Measurements from ENCODE around the gene EYS. TPM values are rescaled to one million over a fixed set of nuclear protein-coding genes. Genes with fewer than 3 reads are reported as not detected.

The EYS gene
- total and polyA plus RNA-seq, 2 experiments from 2014 or later, result 0.04 TPM; not detected in 1

DNA sequence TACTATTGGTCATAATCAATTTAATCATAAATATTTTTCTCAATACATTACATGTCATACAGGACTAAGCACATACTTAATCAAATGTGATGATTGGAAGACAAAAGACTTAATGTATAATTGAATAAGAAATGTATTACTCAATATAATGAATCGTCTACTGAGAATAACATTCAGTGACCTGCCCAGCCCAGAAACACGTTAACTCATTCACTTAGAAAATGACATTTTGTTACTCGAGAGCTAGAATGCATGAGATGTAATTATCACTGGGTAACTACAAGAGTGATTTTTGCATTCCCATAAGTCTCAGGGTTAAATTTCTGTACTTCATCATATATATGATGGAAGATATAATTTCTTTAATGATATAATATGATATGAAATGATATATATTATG, 444.8 kb downstream of the EYS start:
- in situ Hi-C loops (cut with MboI), result no loop called here
- Histone ChIP-seq H3K36me3 (ENCODE audit: low read depth) (no peaks in the 10 kb centered on the region), H3K4me2 (ENCODE audit: unreplicated experiment) (no peak overlapping the region), H3K79me2 (ENCODE audit: insufficient read depth) (no peaks in the 10 kb centered on the region), H3F3A (ENCODE audit: insufficient read depth) (no peaks in the 10 kb centered on the region), H4K20me1 (ENCODE audit: insufficient read depth) (no peaks in the 10 kb centered on the region), H3K9me2 (ENCODE audit: insufficient read depth) (no peaks in the 10 kb centered on the region), H3K4me3 (no peak overlapping the region), H3K9ac (no peak overlapping the region), H2AFZ (no peak overlapping the region), H3K4me1 (ENCODE audit: insufficient read depth) (no peaks in the 10 kb centered on the region), H3K27ac (no peak overlapping the region), H3K27me3 (replicated peaks; ENCODE audit: insufficient read depth) (no peaks in the 10 kb centered on the region), H3K9me3 (ENCODE audit: low read depth) (no peaks in the 10 kb centered on the region)
- 28 to 32% methylated on average over 3 of the region's 3 CpGs for WGBS, 2 experiments (ENCODE audit: low coverage in 1 of 2, low lambda C conversion rate in 2 of 2, missing lambda C conversion rate in 2 of 2)
- no peak for TF ChIP-seq EZH2 (IDR thresholded peaks at IDR 0.05; ENCODE audit: insufficient read depth, poor library complexity, severe bottlenecking)
- TF ChIP-seq EZH2phosphoT487 (IDR thresholded peaks at IDR 0.05; ENCODE audit: insufficient read depth, low read depth), result no peak
- DNase-seq, result no peak

DNA sequence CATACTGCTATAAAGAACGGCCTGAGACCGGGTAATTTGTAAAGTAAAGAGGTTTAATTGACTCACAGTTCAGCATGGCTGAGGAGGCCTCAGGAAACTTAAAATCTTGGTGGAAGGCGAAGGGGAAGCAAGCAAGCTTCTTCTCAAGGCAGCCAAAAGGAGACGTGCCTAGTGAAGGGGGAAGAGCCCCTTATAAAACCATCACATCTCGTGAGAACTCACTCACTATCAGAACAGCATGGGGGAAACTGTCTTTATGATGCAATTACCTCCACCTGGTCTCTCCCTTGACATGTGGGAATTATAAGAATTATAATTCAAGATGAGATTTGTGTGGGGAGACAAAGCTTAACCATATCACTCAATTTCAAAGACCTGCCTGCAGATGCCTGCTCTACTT, 447.0 kb downstream of the EYS start:
- no peaks in the 10 kb centered on the region for H3K9me2 ChIP-seq (ENCODE audit: insufficient read depth)
- in situ Hi-C loops (cut with MboI), result no loop called here
- no peak overlapping the region for H3K9ac ChIP-seq
- H3K27ac ChIP-seq, result no peak overlapping the region
- 29 to 36% methylated on average over 5 of the region's 5 CpGs for WGBS, 2 experiments (ENCODE audit: low coverage in 1 of 2, low lambda C conversion rate in 2 of 2, missing lambda C conversion rate in 2 of 2)
- no peak for DNase-seq
- no peaks in the 10 kb centered on the region for H3K4me1 ChIP-seq (ENCODE audit: insufficient read depth)
- H3K79me2 ChIP-seq (ENCODE audit: insufficient read depth), result no peaks in the 10 kb centered on the region
- H3F3A ChIP-seq (ENCODE audit: insufficient read depth), result no peaks in the 10 kb centered on the region
- H2AFZ ChIP-seq, result no peak overlapping the region
- no peaks in the 10 kb centered on the region for H3K36me3 ChIP-seq (ENCODE audit: low read depth)
- TF ChIP-seq EZH2 (IDR thresholded peaks at IDR 0.05; ENCODE audit: insufficient read depth, poor library complexity, severe bottlenecking) (no peak), EZH2phosphoT487 (IDR thresholded peaks at IDR 0.05; ENCODE audit: insufficient read depth, low read depth) (no peak)
- no peak overlapping the region for H3K4me3 ChIP-seq
- H3K4me2 ChIP-seq (ENCODE audit: unreplicated experiment), result no peak overlapping the region
- H3K9me3 ChIP-seq (ENCODE audit: low read depth), result no peaks in the 10 kb centered on the region
- no peaks in the 10 kb centered on the region for H3K27me3 ChIP-seq (replicated peaks; ENCODE audit: insufficient read depth)
- no peaks in the 10 kb centered on the region for H4K20me1 ChIP-seq (ENCODE audit: insufficient read depth)

DNA sequence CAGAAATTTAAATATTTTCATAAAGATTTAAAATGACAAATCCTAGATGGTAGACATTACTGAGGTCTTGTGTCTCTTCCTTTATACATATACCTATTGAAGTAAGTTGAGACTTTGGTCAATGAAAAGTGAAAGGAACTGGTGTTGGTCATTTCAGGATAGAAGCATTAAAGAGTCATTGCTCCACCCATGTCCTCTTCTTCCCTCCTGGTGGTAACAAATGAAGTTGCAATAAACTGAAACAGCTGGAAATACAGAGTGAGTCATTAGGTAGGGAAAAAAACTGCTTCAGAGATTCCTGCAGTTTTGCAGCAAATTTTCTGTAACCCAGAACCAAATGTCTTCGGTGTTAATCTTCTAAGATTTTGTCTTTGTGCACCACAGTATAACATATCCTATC, 448.0 kb downstream of the EYS start:
- 29 to 53% methylated on average over 1 of the region's 1 CpG for WGBS, 2 experiments (ENCODE audit: low coverage in 1 of 2, low lambda C conversion rate in 2 of 2, missing lambda C conversion rate in 2 of 2)
- peak; percentile 1 for DNase-seq
- no peak overlapping the region for H3K27ac ChIP-seq
- H3K9me3 ChIP-seq (ENCODE audit: low read depth), result no peaks in the 10 kb centered on the region
- H2AFZ ChIP-seq, result no peak overlapping the region
- H3K79me2 ChIP-seq (ENCODE audit: insufficient read depth), result no peaks in the 10 kb centered on the region
- no peaks in the 10 kb centered on the region for H3F3A ChIP-seq (ENCODE audit: insufficient read depth)
- H3K4me1 ChIP-seq (ENCODE audit: insufficient read depth), result no peaks in the 10 kb centered on the region
- H3K4me2 ChIP-seq (ENCODE audit: unreplicated experiment), result no peak overlapping the region
- H3K27me3 ChIP-seq (replicated peaks; ENCODE audit: insufficient read depth), result no peaks in the 10 kb centered on the region
- no peaks in the 10 kb centered on the region for H3K36me3 ChIP-seq (ENCODE audit: low read depth)
- in situ Hi-C loops (cut with MboI), result no loop called here
- no peak overlapping the region for H3K4me3 ChIP-seq
- no peak for TF ChIP-seq EZH2 (IDR thresholded peaks at IDR 0.05; ENCODE audit: insufficient read depth, poor library complexity, severe bottlenecking)
- TF ChIP-seq EZH2phosphoT487 (IDR thresholded peaks at IDR 0.05; ENCODE audit: insufficient read depth, low read depth), result no peak
- no peaks in the 10 kb centered on the region for H3K9me2 ChIP-seq (ENCODE audit: insufficient read depth)
- H3K9ac ChIP-seq, result no peak overlapping the region
- H4K20me1 ChIP-seq (ENCODE audit: insufficient read depth), result no peaks in the 10 kb centered on the region

DNA sequence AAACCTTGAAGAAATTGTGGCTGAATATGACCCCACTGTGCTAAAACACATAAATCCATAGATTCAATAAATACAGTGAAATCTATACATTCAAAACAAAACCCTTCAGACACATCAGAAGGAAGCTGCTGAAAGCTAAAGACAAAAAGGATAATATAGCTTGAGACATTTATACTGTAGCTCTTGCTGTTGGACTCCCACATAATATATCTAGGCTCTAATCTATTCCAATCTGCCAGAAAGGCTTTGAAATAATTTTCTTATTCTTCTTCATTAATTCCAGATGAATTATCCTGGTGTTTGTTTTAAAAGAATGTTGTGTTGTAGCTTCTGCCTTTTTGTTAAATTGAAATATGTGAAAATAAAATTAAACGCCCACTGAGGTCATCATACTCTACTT, 454.0 kb downstream of the EYS start:
- Histone ChIP-seq H3K36me3 (ENCODE audit: low read depth) (no peaks in the 10 kb centered on the region), H3K4me3 (no peak overlapping the region), H3F3A (ENCODE audit: insufficient read depth) (no peaks in the 10 kb centered on the region), H3K9me3 (ENCODE audit: low read depth) (no peaks in the 10 kb centered on the region), H3K27me3 (replicated peaks; ENCODE audit: insufficient read depth) (no peaks in the 10 kb centered on the region), H3K9me2 (ENCODE audit: insufficient read depth) (no peaks in the 10 kb centered on the region), H3K79me2 (ENCODE audit: insufficient read depth) (no peaks in the 10 kb centered on the region), H4K20me1 (ENCODE audit: insufficient read depth) (no peaks in the 10 kb centered on the region), H2AFZ (no peak overlapping the region), H3K4me1 (ENCODE audit: insufficient read depth) (no peaks in the 10 kb centered on the region), H3K4me2 (ENCODE audit: unreplicated experiment) (no peak overlapping the region), H3K9ac (no peak overlapping the region), H3K27ac (no peak overlapping the region)
- no peak for TF ChIP-seq EZH2phosphoT487 (IDR thresholded peaks at IDR 0.05; ENCODE audit: insufficient read depth, low read depth)
- TF ChIP-seq EZH2 (IDR thresholded peaks at IDR 0.05; ENCODE audit: insufficient read depth, poor library complexity, severe bottlenecking), result no peak
- no peak for DNase-seq
- 0 to 2% methylated on average over 1 of the region's 1 CpG for WGBS, 2 experiments (ENCODE audit: low coverage in 1 of 2, low lambda C conversion rate in 2 of 2, missing lambda C conversion rate in 2 of 2)
- in situ Hi-C loops (cut with MboI), result no loop called here

DNA sequence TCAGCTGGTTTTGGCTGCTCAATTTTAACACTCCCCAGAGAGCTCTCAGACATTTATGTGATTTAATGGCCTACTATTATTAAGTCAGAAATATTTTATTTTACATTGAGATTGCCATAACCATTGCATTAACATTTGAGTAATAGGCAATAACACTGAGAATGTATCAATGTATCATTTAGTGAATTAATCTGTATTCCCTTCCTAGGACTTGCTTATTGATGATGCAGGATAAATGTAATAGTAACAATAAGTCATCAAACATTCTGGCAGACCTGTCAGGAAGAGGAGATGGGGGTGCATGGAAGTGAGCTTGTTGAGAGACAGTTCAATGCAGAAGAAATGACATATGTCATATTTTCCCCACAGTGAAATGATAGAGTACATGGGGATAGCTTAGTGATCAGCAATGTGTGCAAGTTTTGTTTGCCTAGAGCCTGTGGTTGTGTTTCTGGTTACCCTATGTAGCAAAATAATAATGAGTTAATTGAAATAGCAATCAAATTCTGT, 458.9 kb downstream of the EYS start:
- no peak for TF ChIP-seq EZH2phosphoT487 (IDR thresholded peaks at IDR 0.05; ENCODE audit: insufficient read depth, low read depth)
- no peak for TF ChIP-seq EZH2 (IDR thresholded peaks at IDR 0.05; ENCODE audit: insufficient read depth, poor library complexity, severe bottlenecking)
- Histone ChIP-seq H3K4me2 (ENCODE audit: unreplicated experiment) (no peak overlapping the region), H2AFZ (no peak overlapping the region), H4K20me1 (ENCODE audit: insufficient read depth) (no peaks in the 10 kb centered on the region), H3K27ac (no peak overlapping the region), H3K9me3 (ENCODE audit: low read depth) (no peaks in the 10 kb centered on the region), H3K9ac (no peak overlapping the region), H3F3A (ENCODE audit: insufficient read depth) (no peaks in the 10 kb centered on the region), H3K27me3 (replicated peaks; ENCODE audit: insufficient read depth) (no peaks in the 10 kb centered on the region), H3K9me2 (ENCODE audit: insufficient read depth) (no peaks in the 10 kb centered on the region), H3K79me2 (ENCODE audit: insufficient read depth) (no peaks in the 10 kb centered on the region), H3K4me3 (no peak overlapping the region), H3K4me1 (ENCODE audit: insufficient read depth) (no peaks in the 10 kb centered on the region), H3K36me3 (ENCODE audit: low read depth) (no peaks in the 10 kb centered on the region)
- no peak for DNase-seq
- in situ Hi-C loops (cut with MboI), result no loop called here

Data from GM23248 (cell line).